Activated T-cell treated with anti-CD3 and anti-CD28 coated beads for 4 hours (primary cell): ENCODE measurements around the gene TTLL6.
A peak's percentile ranks its signal among the peaks of the same experiment; 100 is the strongest.

Experiments
- DNase-seq: peaks from one replicate; pipeline ENCODE4 v3.0.0-alpha.2; 2020

TTLL6 gene

DNA sequence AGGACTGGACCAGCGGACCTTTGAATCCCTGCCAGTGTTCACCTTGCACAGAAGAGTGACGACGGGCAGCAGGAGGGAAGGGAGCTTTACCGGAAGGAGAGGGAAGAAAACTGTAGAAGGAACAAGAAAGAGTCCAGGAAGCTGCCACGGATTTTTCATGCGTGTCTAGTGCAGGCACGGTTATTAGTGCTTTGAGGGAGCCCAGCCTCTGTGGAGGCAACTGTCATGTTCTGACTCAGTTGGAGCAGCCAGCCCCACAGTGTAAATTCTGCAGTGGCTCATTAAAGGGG lies 82.0 kb downstream of the TTLL6 start:
- no peak for DNase-seq

DNA sequence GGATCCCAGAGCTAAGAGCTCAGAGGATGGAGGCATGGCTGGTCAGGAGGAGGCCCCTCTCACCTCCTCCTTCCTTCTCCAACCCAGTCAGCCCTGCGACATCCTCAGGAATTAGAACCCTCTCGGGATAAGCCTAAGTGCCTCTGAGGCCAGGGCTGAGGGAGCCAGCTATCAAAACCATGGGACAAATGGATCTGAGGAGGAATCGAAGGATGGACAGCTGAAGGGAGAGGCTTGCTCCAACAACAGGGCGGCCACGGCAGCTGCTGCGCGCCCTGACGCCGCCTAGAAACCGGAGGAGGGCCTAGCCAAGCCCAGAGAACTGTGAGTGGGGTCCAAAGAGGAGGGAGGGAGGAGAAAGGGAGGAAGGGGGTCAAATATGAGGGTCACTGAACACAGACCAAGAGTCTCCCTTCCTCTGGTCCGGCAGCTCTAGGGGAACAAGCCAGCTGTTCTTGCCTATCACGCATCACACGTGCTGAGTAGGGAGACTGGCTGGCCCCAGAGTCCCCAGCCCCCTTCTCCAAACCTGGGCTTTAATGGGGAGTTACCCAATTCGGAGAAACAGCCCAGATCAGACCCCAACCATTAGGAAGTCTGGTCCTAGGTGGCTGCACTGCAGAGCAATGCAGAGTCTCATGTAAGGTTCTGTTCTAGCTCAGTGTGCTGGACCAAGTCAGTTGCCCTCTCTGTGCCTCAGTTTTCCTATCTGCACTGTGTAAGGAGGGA lies 82.5 kb downstream of the TTLL6 start:
- DNase-seq, result no peak

DNA sequence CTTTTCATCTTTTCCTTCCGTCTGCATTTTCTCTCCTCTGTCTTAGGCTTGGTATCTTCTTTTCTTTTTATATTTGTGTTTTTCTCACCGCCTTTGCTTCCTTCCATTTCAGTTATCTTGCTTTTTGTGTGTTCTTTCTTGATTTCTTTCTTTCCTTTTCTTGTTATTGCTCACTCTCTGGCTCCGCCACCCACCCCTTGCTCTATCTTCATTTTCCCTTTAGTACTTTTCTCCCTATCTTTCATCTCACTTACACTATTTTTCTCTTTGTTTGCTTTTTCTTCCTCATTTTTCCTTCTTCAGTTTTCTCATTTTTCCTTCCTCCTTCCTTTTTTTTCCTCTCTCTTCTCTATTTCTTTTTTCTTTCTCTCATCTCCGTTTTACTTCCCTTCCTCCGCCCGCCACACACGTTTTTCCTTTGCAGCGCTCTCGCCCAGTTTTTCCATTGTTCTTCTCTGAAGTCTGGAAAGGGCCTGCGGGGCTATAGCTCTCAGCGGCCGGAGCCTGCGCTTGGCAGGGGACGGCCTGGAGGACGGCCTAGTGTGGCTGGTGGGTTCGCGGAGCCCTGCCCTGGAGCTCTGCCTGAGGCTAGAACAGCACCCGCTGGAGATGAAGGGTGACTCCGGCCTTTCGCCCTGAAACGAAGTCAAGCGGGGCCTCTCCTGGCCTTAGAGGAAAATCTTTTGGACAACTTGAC lies 83.2 kb downstream of the TTLL6 start:
- no peak for DNase-seq

- DNase-seq, result no peak
Observed at GRCh38 chr17:48732688-48733629, 84.1 kb downstream of the TTLL6 start.

DNA sequence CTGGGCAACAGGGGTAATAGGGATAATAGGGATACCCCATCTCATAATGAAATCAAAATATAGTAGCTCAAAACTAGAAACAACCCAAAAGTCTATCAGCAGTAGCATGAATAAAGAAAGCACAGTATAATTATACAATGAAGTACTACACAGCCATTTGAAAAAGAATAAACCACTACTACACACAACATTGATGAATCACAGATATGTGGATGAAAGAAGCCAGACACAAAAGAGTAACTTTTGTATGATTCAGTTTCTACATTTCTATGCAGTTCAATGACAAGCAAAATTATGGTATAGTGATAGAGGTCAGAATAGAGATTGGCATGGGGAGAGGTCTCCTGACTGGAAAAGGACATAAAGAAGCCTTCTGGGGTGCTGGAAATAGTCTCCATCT lies 85.7 kb downstream of the TTLL6 start:
- DNase-seq, result no peak

DNA sequence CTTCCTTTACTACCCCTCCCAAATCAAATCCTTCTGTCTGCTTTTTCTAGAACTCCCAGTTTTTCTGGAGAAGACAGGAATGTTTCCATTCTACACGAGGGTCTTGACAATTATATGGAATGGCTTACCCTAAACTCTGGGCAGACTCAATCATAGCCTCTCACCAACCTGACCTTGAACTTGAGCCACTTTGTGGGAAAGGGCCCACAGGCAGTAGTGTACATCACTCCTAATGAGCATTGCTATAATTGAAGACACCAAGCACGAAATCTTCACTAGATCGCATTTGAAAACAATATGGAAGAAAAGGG lies 86.8 kb downstream of the TTLL6 start:
- DNase-seq, result no peak

- DNase-seq, result no peak
Observed at GRCh38 chr17:48729335-48730239, 87.4 kb downstream of the TTLL6 start.

DNA sequence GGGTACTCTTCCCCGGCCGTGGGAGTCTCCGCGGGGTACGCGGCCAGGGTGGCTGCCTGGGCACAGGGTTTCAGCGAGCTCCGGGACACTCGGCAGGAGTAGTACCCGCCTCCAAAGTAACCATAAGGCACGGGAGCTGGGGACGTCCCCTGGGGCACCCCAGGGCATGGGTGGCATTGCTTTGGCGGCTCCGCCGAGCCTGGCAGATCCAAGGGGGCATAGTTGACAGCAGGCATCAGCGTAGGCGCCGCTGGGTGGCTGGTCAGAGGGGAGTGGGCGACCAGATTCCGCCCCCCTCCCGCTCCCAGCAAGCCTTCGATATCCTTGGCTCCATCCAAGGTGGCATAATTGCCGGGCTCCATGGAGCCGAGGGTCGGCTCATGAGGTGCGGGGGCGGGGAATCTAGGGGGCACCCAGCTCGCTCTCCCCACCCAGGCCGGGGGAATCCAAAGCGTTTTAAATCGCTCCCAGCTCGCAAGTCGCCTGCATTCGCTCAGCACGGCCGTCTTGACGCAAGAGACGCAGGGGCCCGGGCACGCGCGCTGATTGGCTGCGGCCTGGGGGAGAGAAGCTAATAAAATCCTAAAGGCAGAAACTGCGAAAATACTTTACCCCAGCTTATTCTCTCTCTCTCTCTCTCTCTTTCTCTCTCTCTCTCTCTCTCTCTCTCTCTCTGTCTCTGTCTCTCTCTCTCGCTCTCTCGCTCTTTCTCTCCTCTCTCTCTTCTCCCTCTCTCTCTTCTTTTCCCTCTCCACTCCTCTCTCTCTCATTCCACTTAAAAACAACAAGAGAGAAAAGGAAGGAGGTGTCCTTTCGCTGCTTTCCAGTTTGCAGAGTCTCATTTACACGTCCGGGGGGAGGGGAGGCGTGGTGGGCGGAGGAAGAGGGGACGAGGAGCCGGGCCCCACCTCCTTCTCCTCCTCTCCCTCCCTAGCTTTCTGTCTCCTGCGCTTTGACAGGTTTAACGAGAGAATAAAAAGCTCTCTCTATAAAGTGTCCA lies 88.5 kb downstream of the TTLL6 start, which contains the start of gene HOXB13:
Gene HOXB13, minus strand, starts transcription at position 519 of the 1,000 bp plus-strand sequence. Its CDS starts 157 bp downstream, at position 362.
- DNase-seq, result peak; percentile 21

- DNase-seq, result no peak
Observed at GRCh38 chr17:48727415-48728175, 89.4 kb downstream of the TTLL6 start.

DNA sequence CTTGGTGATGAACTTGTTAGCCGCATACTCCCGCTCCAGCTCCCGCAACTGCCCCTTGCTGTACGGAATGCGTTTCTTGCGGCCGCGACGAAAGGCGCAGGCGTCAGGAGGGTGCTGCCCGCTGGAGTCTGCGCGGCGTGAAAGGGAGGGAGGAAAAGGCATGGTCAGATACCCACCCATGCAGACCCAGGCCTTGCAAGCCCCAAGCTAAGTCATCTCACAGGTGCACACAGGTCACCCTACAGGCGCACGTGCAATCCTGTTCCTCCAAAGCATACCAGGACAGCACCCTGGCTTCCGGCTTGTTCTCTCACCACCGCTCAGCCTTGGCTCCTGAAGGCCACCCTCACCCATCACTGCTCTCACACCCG lies 90.1 kb downstream of the TTLL6 start:
- DNase-seq, result no peak

DNA sequence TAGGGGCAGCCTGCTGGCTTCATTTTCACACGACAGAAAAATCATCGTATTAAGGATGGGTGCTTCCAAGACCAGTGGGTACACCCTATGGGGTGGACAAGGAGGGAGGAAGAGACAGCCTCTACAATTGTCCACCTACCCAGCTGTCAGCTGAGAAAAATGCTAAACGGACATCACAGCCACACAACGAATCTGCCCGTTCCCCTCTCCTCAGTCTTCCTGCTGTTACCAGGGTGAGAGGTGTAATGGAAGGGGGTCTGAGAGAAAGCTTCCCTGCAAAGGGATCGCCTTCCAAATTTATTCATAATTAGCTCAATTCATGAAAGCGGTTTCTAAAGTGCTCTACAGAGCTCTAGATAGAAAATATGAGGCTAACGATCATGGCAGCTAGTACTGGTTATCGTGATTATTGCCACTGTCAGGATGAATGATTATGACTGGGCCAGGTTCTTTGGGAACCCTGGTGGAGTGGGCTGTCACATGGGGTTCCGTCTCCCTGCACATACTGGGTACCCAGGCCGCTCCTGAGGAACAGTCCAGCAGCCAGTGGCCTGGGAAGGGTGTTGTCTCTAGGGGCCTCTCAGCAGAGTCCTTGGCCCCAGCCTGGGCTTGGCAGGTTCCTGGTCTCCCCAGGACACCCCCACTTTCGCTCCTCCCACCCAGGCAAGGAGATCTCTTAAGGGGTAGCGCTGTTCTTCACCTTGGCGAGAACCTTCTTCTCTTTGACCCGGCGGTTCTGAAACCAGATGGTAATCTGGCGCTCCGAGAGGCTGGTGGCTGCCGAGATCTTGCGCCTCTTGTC lies 90.7 kb downstream of the TTLL6 start:
- DNase-seq, result no peak

- no peak for DNase-seq
Observed at GRCh38 chr17:48725288-48726064, 91.6 kb downstream of the TTLL6 start.

GRCh38 chr17:48725004-48725287 lies 92.1 kb downstream of the TTLL6 start:
- DNase-seq, result no peak

GRCh38 chr17:48724251-48725003 lies 92.6 kb downstream of the TTLL6 start:
- DNase-seq, result peak; percentile 69

DNA sequence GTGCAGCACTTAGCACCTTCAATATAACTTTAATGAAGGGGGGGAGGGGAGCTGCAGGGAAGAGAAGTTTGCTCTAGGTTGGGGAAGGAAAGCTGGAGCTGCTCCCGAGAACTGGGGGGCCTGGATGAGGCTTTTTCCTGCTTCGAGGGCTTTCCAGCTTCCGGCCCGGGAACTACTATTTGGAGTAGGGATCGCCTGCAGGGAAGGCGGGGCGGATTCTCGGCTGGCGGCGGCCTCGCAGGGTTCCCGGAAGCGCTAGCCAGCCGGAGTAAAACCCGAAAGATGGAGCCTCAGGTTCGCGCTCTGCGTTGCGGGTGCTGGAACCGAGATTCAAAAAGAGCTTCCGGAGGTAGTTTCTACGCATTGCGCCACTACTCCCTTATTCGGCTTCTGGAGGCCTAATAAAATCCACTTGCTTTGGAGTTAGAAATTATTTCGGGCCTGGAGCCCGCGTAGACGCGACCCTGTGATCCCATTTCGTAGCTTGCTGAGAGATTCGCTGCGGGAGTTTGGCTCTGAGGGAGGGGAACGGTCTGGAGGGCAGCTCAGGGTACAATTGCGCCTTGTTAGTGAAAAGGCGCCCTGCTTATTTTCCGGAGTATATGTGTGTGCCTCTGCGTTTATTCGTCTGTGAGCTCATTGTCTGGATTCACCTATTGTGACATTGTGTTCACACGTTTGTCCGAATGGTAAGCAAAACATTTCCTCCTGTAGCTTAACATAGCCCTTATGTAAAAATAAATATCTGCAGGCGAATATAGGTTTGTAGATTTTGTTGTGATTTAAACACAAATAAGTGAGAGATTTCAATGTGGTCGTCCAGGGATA lies 93.4 kb downstream of the TTLL6 start:
- no peak for DNase-seq

DNA sequence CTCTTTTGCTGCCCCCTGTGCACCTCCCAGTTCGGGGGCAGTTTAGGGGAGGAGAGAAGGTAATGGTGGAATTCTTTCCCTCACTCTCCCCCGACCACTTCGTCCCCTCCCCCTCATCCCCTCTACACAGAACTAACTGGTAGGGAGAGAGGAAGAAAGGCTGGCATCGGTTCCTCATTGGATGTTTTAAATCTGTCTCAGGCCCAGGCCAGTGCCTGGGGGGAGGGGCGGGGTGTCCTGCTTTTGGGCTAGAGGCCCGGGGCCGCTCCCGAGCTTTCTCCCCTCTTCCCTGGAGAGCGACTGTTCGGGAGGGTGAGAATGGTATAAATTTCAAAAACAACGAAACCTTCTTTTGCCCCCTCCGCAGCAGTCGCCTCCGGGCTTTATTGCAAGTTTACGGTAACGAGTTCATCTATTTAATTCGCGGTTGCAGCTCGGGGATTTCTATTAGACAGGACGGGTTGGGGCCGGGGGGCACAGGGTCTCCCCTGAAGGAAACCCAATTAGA lies 94.1 kb downstream of the TTLL6 start, which contains the start of gene PRAC2:
Gene PRAC2, plus strand, starts transcription at position 271 of the 508 bp plus-strand sequence. CDS start 1,226 bp downstream, outside the sequence.
- no peak for DNase-seq
